Forelimb muscle (tissue), 1 donor: ENCODE results near the gene PDE8A. TPM values are rescaled to one million over a fixed set of nuclear protein-coding genes. Genes with fewer than 3 reads are reported as not detected.
"Not testable (repeated sequence)": the region's sequence is repeated elsewhere in the genome, so short reads cannot be mapped to it uniquely, and the experiment has no call there.

Experiments used
- DNase-seq: peaks from one replicate; pipeline ENCODE4 v3.0.0-alpha.2; 2013; ENCODE audit warnings: low read depth
- polyA plus RNA-seq: library from polyadenylated mRNA; unstranded; fragments of 120-200 nt; gene quantifications from one replicate; pipeline ENCODE4 v1.2.1, GENCODE V29; 2013; ENCODE audit not compliant: insufficient read length

Gene PDE8A
- polyA plus RNA-seq, 1 donor = 25.6 TPM

DNA sequence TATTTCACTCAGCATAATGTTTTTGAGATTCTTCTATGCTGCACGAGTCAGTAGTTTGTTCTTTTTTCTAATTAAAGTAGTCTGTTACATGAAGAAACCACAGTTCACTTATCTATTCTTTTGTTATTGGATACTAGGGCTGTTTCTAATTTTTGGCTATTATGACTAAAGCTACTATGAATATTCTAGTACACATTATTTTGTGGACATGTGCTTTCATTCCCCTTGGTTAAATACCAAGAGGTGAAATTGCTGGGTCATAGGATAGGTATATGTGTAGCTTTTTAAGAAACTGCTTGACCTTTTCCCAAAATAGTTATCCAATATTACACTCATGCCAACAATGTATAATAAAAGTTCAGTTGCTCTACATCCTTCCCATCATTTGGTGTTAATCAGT, 8.9 kb downstream of the PDE8A start:
- DNase-seq = no peak

- no peak for DNase-seq
These were observed 9.5 kb downstream of the PDE8A start for GRCh38 chr15:84991014-84991712.

DNA sequence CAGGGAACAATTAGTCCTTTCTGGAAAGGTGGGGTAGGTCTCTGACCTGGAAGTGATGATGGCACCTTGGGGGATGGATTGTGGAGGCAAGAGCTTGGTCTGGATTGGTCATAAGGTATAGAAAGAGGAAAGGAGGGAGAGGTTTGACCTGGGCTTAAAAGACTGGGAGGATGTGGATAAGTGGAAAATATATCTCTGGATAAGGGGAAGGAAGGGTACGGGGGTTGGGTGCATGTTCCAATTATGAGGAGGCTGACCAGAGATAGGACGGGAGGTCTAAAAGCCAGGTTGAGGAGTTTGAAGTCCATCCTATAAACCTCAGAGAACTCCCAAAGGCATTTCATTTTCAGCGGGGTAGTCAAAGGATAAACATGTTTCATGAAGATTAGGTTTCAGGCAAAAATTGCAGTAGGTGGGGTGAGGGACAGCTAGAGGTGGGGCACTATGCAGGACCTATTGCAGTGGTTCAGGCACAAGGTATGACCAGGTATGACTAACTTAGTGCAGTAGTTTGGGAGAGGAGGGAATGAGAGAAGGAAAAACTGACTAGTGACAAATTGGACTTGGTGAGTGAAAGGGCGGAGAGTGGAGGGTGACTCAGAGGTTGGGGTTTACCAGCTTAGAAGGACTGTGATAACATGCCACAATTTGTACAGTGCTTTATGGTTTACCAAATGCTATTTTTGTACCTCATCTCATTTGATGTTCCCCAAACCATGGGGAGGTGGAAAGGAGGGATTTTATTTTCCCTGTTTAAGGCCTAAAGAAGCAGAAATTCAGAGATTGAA, 10.7 kb downstream of the PDE8A start:
- DNase-seq = no peak

GRCh38 chr15:84996055-84996454, 14.4 kb downstream of the PDE8A start:
- no peak for DNase-seq

DNA sequence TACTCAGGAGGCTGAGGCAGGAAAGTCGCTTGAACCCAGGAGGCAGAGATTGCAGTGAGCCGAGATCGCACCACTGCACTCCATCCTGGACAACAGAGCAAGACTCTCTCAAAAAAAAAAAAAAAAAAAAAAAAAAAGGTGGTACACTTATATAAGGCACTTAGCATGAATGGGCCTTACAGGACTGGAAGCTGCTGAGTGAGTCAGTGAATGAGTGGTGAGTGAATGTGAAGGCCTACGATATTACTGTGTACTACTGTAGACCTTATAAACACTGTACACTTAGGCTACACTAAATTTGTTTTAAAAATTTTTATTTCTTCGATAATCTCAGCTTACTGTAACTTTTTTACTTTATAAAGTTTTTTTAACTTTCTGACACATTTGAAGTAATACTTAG, 15.1 kb downstream of the PDE8A start:
- not testable (repeated sequence) for DNase-seq

GRCh38 chr15:84997214-84997613, 15.6 kb downstream of the PDE8A start:
- DNase-seq = not testable (repeated sequence)

GRCh38 chr15:85000189-85000864, 18.7 kb downstream of the PDE8A start:
- DNase-seq = peak; percentile 47

- DNase-seq = no peak
These were observed 19.3 kb downstream of the PDE8A start for GRCh38 chr15:85000937-85001336.

GRCh38 chr15:85002517-85002916, 20.9 kb downstream of the PDE8A start:
- DNase-seq = no peak

- no peak for DNase-seq
These were observed 22.1 kb downstream of the PDE8A start for GRCh38 chr15:85003593-85004312.

DNA sequence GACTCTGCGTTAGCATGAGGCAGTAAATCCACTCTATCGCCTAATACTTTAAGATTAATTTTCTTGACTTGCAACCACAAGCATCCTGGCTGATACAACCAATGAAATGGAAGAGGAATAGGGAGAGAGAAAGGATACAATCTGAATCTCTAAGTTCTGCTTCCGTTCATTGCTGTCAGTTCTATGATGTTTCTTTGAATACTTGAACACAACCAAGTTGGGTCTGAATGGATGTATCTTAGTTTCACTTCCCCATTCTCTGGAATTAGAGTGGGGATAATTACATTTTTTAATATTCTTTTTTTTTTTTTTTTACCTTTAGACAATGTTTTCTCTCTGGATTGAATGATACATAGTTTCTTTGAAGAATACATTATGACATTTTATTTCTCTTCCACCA, 22.9 kb downstream of the PDE8A start:
- DNase-seq = no peak

- DNase-seq = no peak
These were observed 23.7 kb downstream of the PDE8A start for GRCh38 chr15:85005319-85005718.

- no peak for DNase-seq
These were observed 24.1 kb downstream of the PDE8A start for GRCh38 chr15:85005746-85006145.

- DNase-seq = no peak
These were observed 24.5 kb downstream of the PDE8A start for GRCh38 chr15:85006201-85006600.

- no peak for DNase-seq
These were observed 25.0 kb downstream of the PDE8A start for GRCh38 chr15:85006655-85007054.

DNA sequence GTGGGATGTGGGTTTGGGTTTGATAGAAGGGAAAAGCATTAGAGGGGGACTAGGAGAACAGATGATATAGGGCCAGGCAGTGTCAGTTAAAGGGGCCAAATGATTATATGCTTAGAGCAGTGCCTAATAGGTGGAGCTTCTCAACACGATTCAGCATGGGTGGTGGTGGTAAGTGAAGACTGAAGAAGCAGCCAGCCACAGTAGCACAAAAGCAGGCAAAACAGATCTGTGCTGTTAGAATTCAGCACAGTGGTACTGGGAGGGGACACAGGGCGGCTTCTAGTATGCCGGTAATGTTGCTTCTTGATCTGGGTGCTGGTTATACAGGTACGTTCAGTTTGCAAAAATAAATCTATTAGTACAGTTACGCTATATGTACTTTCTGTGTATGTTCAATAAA, 25.5 kb downstream of the PDE8A start:
- DNase-seq = no peak

- no peak for DNase-seq
These were observed 26.2 kb downstream of the PDE8A start for GRCh38 chr15:85007741-85008397.

DNA sequence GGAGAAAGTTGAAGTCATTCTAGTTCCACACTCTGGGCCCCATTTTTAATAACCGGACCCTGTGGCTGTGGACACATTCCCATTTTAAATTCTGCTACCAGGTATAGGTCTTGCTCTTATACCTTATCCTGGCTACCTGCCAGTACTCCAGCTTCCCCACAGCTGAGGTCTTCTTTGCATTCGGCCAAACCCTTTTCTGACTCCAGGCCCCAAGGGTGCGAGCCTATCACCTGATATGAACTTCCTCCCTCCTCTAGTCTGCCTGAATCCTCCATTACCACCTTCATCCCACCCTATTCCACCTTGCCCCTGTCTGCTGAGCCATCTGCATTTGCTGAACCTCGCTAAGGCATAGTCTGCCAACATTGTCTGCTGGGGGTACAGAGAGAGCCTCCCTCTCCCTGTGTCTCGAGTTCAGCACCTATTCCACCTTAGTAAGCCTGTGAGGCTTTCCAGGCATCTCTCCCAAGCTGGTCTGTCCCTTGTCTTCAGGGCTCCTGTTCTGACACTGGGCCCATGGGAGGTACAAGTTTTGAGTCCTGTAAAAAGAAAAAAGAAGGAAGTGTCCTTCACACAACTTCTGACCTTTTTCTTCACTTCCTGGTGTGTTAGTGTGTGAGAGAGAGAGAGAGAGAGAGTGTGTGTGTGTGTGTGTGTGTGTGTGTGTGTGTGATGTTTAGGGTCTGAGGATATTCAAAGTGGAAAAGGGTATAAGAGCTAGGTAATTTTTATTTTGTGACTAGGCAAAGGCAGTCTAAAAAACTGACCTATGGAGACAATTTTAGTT, 27.0 kb downstream of the PDE8A start:
- DNase-seq = no peak

- DNase-seq = no peak
These were observed 27.8 kb downstream of the PDE8A start for GRCh38 chr15:85009435-85009834.

GRCh38 chr15:85010071-85010385, 28.4 kb downstream of the PDE8A start:
- no peak for DNase-seq
